ENCODE results near the gene PPP1R3E. TPM values are rescaled to one million over a fixed set of nuclear protein-coding genes. Genes with fewer than 3 reads are reported as not detected.

The PPP1R3E gene
- total RNA-seq, 2 experiments from 2014 or later = 43.9 to 47.9 TPM

GRCh38 chr14:23347406-23348296, 45.0 kb upstream of the PPP1R3E start:
- no peak overlapping the region for H3K4me3 Mint-ChIP-seq
- POLR2A ChIA-PET = no interaction called here
- H3K27ac Mint-ChIP-seq = no peak overlapping the region
- CTCF ChIA-PET = interaction anchor here (1.2 to 1.9 kb wide), 2 partner anchors 19 to 32 kb away, joined by 3 to 6 read pairs; no protein-coding TSS in a partner anchor
- intact Hi-C loops (cut with micrococcal nuclease) = no loop called here
- ATAC-seq (no peak), DNase-seq (no peak)
- no peak for TF ChIP-seq CTCF (IDR thresholded peaks at IDR 0.05)
- no peaks in the 10 kb centered on the region for H3K36me3 Mint-ChIP-seq (ENCODE audit: low read depth)
- H3K4me1 Mint-ChIP-seq (ENCODE audit: low read depth) = peaks cover 2% of the 10 kb centered on the region
- no peaks in the 10 kb centered on the region for H3K9me3 Mint-ChIP-seq
- H3K27me3 Mint-ChIP-seq = peaks cover 10% of the 10 kb centered on the region

- TF ChIP-seq CTCF (IDR thresholded peaks at IDR 0.05) = no peak
- no peak overlapping the region for H3K27ac Mint-ChIP-seq
- no peak overlapping the region for H3K4me3 Mint-ChIP-seq
- intact Hi-C loops (cut with micrococcal nuclease) = no loop called here
- CTCF ChIA-PET = interaction anchor here (1.2 to 1.9 kb wide), 2 partner anchors 18 to 33 kb away, joined by 3 to 6 read pairs; no protein-coding TSS in a partner anchor
- peaks cover 2% of the 10 kb centered on the region for H3K4me1 Mint-ChIP-seq (ENCODE audit: low read depth)
- DNase-seq = no peak
- POLR2A ChIA-PET = interaction anchor here (1.5 kb wide), 1 partner anchor 33 kb away, joined by 3 read pairs; no protein-coding TSS in a partner anchor
- no peak for ATAC-seq
- H3K27me3 Mint-ChIP-seq = peaks cover 10% of the 10 kb centered on the region
- no peaks in the 10 kb centered on the region for H3K36me3 Mint-ChIP-seq (ENCODE audit: low read depth)
- H3K9me3 Mint-ChIP-seq = no peaks in the 10 kb centered on the region
These were observed 44.2 kb upstream of the PPP1R3E start for GRCh38 chr14:23346693-23347405.

- no peaks in the 10 kb centered on the region for H3K36me3 Mint-ChIP-seq (ENCODE audit: low read depth)
- intact Hi-C loops (cut with micrococcal nuclease) = no loop called here
- ATAC-seq (no peak), DNase-seq (no peak)
- H3K4me3 Mint-ChIP-seq = no peak overlapping the region
- H3K27ac Mint-ChIP-seq = no peak overlapping the region
- POLR2A ChIA-PET = interaction anchor here (1.2 to 1.5 kb wide), 2 partner anchors 34 to 44 kb away, joined by 3 read pairs; partner anchors contain the start of gene PPP1R3E
- CTCF ChIA-PET = interaction anchor here (1.1 to 1.9 kb wide), 4 partner anchors 12 to 122 kb away, joined by 3 to 8 read pairs (median 5); no protein-coding TSS in a partner anchor
- peaks cover 7% of the 10 kb centered on the region for H3K27me3 Mint-ChIP-seq
- no peaks in the 10 kb centered on the region for H3K9me3 Mint-ChIP-seq
- no peaks in the 10 kb centered on the region for H3K4me1 Mint-ChIP-seq (ENCODE audit: low read depth)
- no peak for TF ChIP-seq CTCF (IDR thresholded peaks at IDR 0.05)
These were observed 43.5 kb upstream of the PPP1R3E start for GRCh38 chr14:23345987-23346692.

GRCh38 chr14:23344481-23344880, 41.8 kb upstream of the PPP1R3E start:
- ATAC-seq = no peak
- Mint-ChIP-seq H3K4me1 (ENCODE audit: low read depth) (no peaks in the 10 kb centered on the region), H3K27me3 (peaks cover 4% of the 10 kb centered on the region), H3K36me3 (ENCODE audit: low read depth) (peaks cover 3% of the 10 kb centered on the region), H3K4me3 (no peak overlapping the region), H3K27ac (no peak overlapping the region), H3K9me3 (peaks cover 2% of the 10 kb centered on the region)
- no peak for TF ChIP-seq CTCF (IDR thresholded peaks at IDR 0.05)
- no peak for DNase-seq
- intact Hi-C loops (cut with micrococcal nuclease) = no loop called here
- CTCF ChIA-PET = interaction anchor here (1.3 kb wide), 1 partner anchor 36 kb away, joined by 8 read pairs; no protein-coding TSS in a partner anchor
- POLR2A ChIA-PET = interaction anchor here (0.7 kb wide), 1 partner anchor 22 kb away, joined by 3 read pairs; no protein-coding TSS in a partner anchor

Measured in activated CD8-positive, alpha-beta T cell treated with anti-CD3 and anti-CD28 coated beads for 36 hours (primary cell).